ENCODE measurements around the gene MEIOSIN. TPM values are rescaled to one million over a fixed set of nuclear protein-coding genes. Genes with fewer than 3 reads are reported as not detected.

The MEIOSIN gene
- total and polyA plus RNA-seq, 2 of the 13 experiments (the other 11 are each of a cell fraction or from before 2014, with no cell fraction given): not detected

- intact Hi-C loops (cut with micrococcal nuclease; ENCODE audit: unreplicated experiment) (loop anchor here (2.0 to 5.0 kb wide), 2 partner anchors 36 to 76 kb away; partner anchors contain the start of genes FBXO46, MEIOSIN and QPCTL), in situ Hi-C loops (cut with HindIII; ENCODE audit: extremely low pct_ligation_motif_present, low pct_unique_long_range_greater_than_20kb) (no loop called here)
- H3K4me1 ChIP-seq (ENCODE audit: insufficient read depth, low read length): peaks cover 16% of the 10 kb centered on the region
- H3K27ac ChIP-seq (ENCODE audit: extremely low read length, insufficient read depth, low read length): peak overlapping the region; percentile 91
- H3K9me3 ChIP-seq (ENCODE audit: low read length): no peaks in the 10 kb centered on the region
- no peak for ATAC-seq
- no TSS peak for BruUV-seq (replicated peaks)
- H4K20me1 ChIP-seq (ENCODE audit: insufficient read depth, low read length): no peaks in the 10 kb centered on the region
- H2AFZ ChIP-seq (ENCODE audit: low read length): no peak overlapping the region
- POLR2A ChIA-PET: interaction anchor here (0.9 to 4.7 kb wide), 21 partner anchors 10 to 185 kb away, joined by 3 to 94 read pairs (median 9); partner anchors contain the start of genes DMPK, DMWD, FBXO46 and FOXA3
- no peaks in the 10 kb centered on the region for H3K27me3 ChIP-seq (ENCODE audit: control insufficient read depth in 1 of 2, insufficient read depth in 2 of 2, low read length in 2 of 2)
- CTCF ChIA-PET (ENCODE audit: low intra/inter-chr PET ratio, low total read pairs): no interaction called here
- H3K9ac ChIP-seq (ENCODE audit: insufficient read depth, low read depth, low read length): peak overlapping the region; percentile 91
- no peak for FAIRE-seq
- DNase-seq (ENCODE audit: low spot score): no peak
- H3K36me3 ChIP-seq (replicated peaks in 1 of 2; ENCODE audit: control insufficient read depth in 1 of 2, insufficient read depth in 2 of 2, low read length in 2 of 2): no peaks in the 10 kb centered on the region
- H3K4me2 ChIP-seq (ENCODE audit: low read depth, low read length): peak overlapping the region; percentile 93
- under 1% methylated on average over 15 of the region's 33 CpGs for WGBS (ENCODE audit: low lambda C conversion rate)
- TF ChIP-seq ZNF841 (CRISPR knock-in tag; IDR thresholded peaks at IDR 0.05; ENCODE audit: borderline replicate concordance) (0 out of 2 replicates have a peak, but pooled peaks have one; percentile 55), YY1 (IDR thresholded peaks at IDR 0.05; ENCODE audit: insufficient read depth, insufficient replicate concordance, low read depth, low read length) (peak; percentile 48), ZNF672 (CRISPR knock-in tag; IDR thresholded peaks at IDR 0.05) (peak; percentile 72; the same call in 1 of the 2 replicates), REL (CRISPR knock-in tag; conservative IDR thresholded peaks at IDR 0.05) (peak; percentile 81), ZNF772 (CRISPR knock-in tag; IDR thresholded peaks at IDR 0.05) (no peak)
- H3K79me2 ChIP-seq (ENCODE audit: insufficient read depth, low read length): peaks cover 3% of the 10 kb centered on the region
- H3K4me3 ChIP-seq (replicated peaks in 1 of 3; ENCODE audit: insufficient read depth in 1 of 3, low read depth in 2 of 3, low read length in 3 of 3): peak overlapping the region; percentile 75 to 87 (median 76)
These were observed 35.4 kb downstream of the MEIOSIN start for GRCh38 chr19:45768655-45768983.

GRCh38 chr19:45768984-45769782, 35.9 kb downstream of the MEIOSIN start, which contains the start of gene SIX5:
SIX5 (minus strand) TSS chr19:45769252; CDS start chr19:45768844, 408 bp downstream.
- intact Hi-C loops (cut with micrococcal nuclease; ENCODE audit: unreplicated experiment) (loop anchor here (2.0 to 5.0 kb wide), 2 partner anchors 37 to 76 kb away; partner anchors contain the start of genes FBXO46, MEIOSIN and QPCTL), in situ Hi-C loops (cut with HindIII; ENCODE audit: extremely low pct_ligation_motif_present, low pct_unique_long_range_greater_than_20kb) (no loop called here)
- DNase-seq (ENCODE audit: low spot score) (peak; percentile 95), ATAC-seq (peak; percentile 68), FAIRE-seq (peak; percentile 70)
- POLR2A ChIA-PET: interaction anchor here (0.6 to 4.7 kb wide), 35 partner anchors 8 to 833 kb away, joined by 3 to 94 read pairs (median 6); partner anchors contain the start of genes DMPK, DMWD, FBXO46 and FOXA3
- H3K36me3 ChIP-seq (replicated peaks in 1 of 2; ENCODE audit: control insufficient read depth in 1 of 2, insufficient read depth in 2 of 2, low read length in 2 of 2): no peaks in the 10 kb centered on the region
- peaks cover 16% of the 10 kb centered on the region for H3K4me1 ChIP-seq (ENCODE audit: insufficient read depth, low read length)
- peak within 1 kb of the TSS; percentile 91 for H3K9ac ChIP-seq (ENCODE audit: insufficient read depth, low read depth, low read length)
- H4K20me1 ChIP-seq (ENCODE audit: insufficient read depth, low read length): no peaks in the 10 kb centered on the region
- no peak within 1 kb of the TSS for H2AFZ ChIP-seq (ENCODE audit: low read length)
- BruUV-seq (replicated peaks): no TSS peak
- peak within 1 kb of the TSS; percentile 91 for H3K27ac ChIP-seq (ENCODE audit: extremely low read length, insufficient read depth, low read length)
- H3K4me2 ChIP-seq (ENCODE audit: low read depth, low read length): peak within 1 kb of the TSS; percentile 99
- H3K9me3 ChIP-seq (ENCODE audit: low read length): no peaks in the 10 kb centered on the region
- peaks cover 3% of the 10 kb centered on the region for H3K79me2 ChIP-seq (ENCODE audit: insufficient read depth, low read length)
- H3K27me3 ChIP-seq (ENCODE audit: control insufficient read depth in 1 of 2, insufficient read depth in 2 of 2, low read length in 2 of 2): no peaks in the 10 kb centered on the region
- H3K4me3 ChIP-seq (replicated peaks in 1 of 3; ENCODE audit: insufficient read depth in 1 of 3, low read depth in 2 of 3, low read length in 3 of 3): peak within 1 kb of the TSS; percentile 75 to 87 (median 76)
- CTCF ChIA-PET (ENCODE audit: low intra/inter-chr PET ratio, low total read pairs): interaction anchor here (1.2 to 2.4 kb wide), 2 partner anchors 10 to 30 kb away, joined by 3 to 17 read pairs; no protein-coding TSS in a partner anchor
- WGBS (ENCODE audit: low lambda C conversion rate): 0% methylated on average over 22 of the region's 70 CpGs
- TF ChIP-seq NR1H2 (CRISPR knock-in tag; IDR thresholded peaks at IDR 0.05; ENCODE audit: borderline replicate concordance, low read depth): no peak
- no peak for TF ChIP-seq SIX4 (CRISPR knock-in tag; IDR thresholded peaks at IDR 0.05)
- peak; percentile 97 for TF ChIP-seq HIVEP1 (CRISPR knock-in tag; IDR thresholded peaks at IDR 0.05)
- TF ChIP-seq ZBTB1 (CRISPR knock-in tag; IDR thresholded peaks at IDR 0.05; ENCODE audit: borderline replicate concordance): no peak
- 0 out of 2 replicates have a peak, but pooled peaks have one; percentile 20 for TF ChIP-seq ZFP90 (CRISPR knock-in tag; IDR thresholded peaks at IDR 0.05; ENCODE audit: borderline replicate concordance)
- no peak for TF ChIP-seq NONO (IDR thresholded peaks at IDR 0.05)
- peak; percentile 47; the same call in 1 of the 2 replicates for TF ChIP-seq NONO (CRISPR knock-in tag; conservative IDR thresholded peaks at IDR 0.05)
- TF ChIP-seq TFDP2 (CRISPR knock-in tag; IDR thresholded peaks at IDR 0.05): peak; percentile 86
- TF ChIP-seq THYN1 (CRISPR knock-in tag; IDR thresholded peaks at IDR 0.05; ENCODE audit: borderline replicate concordance, low read depth): no peak
- TF ChIP-seq NR2C2 (CRISPR knock-in tag; IDR thresholded peaks at IDR 0.05; ENCODE audit: borderline replicate concordance): 0 out of 2 replicates have a peak, but pooled peaks have one; percentile 9
- no peak for TF ChIP-seq ZNF619 (CRISPR knock-in tag; IDR thresholded peaks at IDR 0.05)
- 0 out of 2 replicates have a peak, but pooled peaks have one; percentile 40 for TF ChIP-seq BRCA1 (CRISPR knock-in tag; IDR thresholded peaks at IDR 0.05)

All from HepG2 (cell line).